ENCODE data around the gene BPTF.
A peak's percentile ranks its signal among the peaks of the same experiment; 100 is the strongest.
"Not testable (repeated sequence)": the region's sequence is repeated elsewhere in the genome, so short reads cannot be mapped to it uniquely, and the experiment has no call there.

Gene BPTF

GRCh38 chr17:67980883-67981282, 155.6 kb downstream of the BPTF start:
- DNase-seq, result not testable (repeated sequence)

GRCh38 chr17:67982034-67982640, 156.8 kb downstream of the BPTF start:
- no peak for DNase-seq

GRCh38 chr17:67982686-67983382, 157.5 kb downstream of the BPTF start:
- DNase-seq, result no peak

GRCh38 chr17:67983383-67983688, 158.0 kb downstream of the BPTF start:
- DNase-seq, result no peak

- DNase-seq, result no peak
Observed at GRCh38 chr17:67990909-67991308, 165.6 kb downstream of the BPTF start.

- no peak for DNase-seq
Observed at GRCh38 chr17:67992548-67993152, 167.3 kb downstream of the BPTF start.

GRCh38 chr17:67993153-67993997, 168.1 kb downstream of the BPTF start:
- DNase-seq, result peak; percentile 73

- DNase-seq, result no peak
Observed at GRCh38 chr17:67993998-67994361, 168.7 kb downstream of the BPTF start.

- peak; percentile 53 for DNase-seq
Observed at GRCh38 chr17:67994817-67995569, 169.7 kb downstream of the BPTF start.

- DNase-seq, result no peak
Observed at GRCh38 chr17:67995570-67996263, 170.4 kb downstream of the BPTF start.

GRCh38 chr17:67996301-67997171, 171.2 kb downstream of the BPTF start, which contains the start of gene C17orf58:
TSS of gene C17orf58 (minus strand) at chr17:67996469. CDS start at chr17:67996198, 271 bp downstream.
- not testable (repeated sequence) for DNase-seq

- DNase-seq, result no peak
Observed at GRCh38 chr17:67998466-67998865, 173.2 kb downstream of the BPTF start.

- DNase-seq, result no peak
Observed at GRCh38 chr17:67999291-67999911, 174.1 kb downstream of the BPTF start.

- no peak for DNase-seq
Observed at GRCh38 chr17:68004201-68004600, 178.9 kb downstream of the BPTF start.

- DNase-seq, result no peak
Observed at GRCh38 chr17:68006797-68007196, 181.5 kb downstream of the BPTF start.

- no peak for DNase-seq
Observed at GRCh38 chr17:68011199-68011665, 185.9 kb downstream of the BPTF start.

- DNase-seq, result no peak
Observed at GRCh38 chr17:68013385-68013784, 188.1 kb downstream of the BPTF start.

- no peak for DNase-seq
Observed at GRCh38 chr17:68015081-68015723, 189.9 kb downstream of the BPTF start.

GRCh38 chr17:68016838-68017237, 191.5 kb downstream of the BPTF start:
- DNase-seq, result no peak

GRCh38 chr17:68018493-68018892, 193.2 kb downstream of the BPTF start:
- not testable (repeated sequence) for DNase-seq

Measured in T1000 (cell line).